Raji (cell line): ENCODE measurements around the gene REEP1.

ENCODE experiments used
- POLR2A ChIP-seq: IDR thresholded peaks from 2 replicates; pipeline ENCODE4 v1.6.1; 2011; ENCODE audit warnings: low read depth, low read length, control low read depth; ENCODE audit not compliant: insufficient read depth

Gene REEP1

DNA sequence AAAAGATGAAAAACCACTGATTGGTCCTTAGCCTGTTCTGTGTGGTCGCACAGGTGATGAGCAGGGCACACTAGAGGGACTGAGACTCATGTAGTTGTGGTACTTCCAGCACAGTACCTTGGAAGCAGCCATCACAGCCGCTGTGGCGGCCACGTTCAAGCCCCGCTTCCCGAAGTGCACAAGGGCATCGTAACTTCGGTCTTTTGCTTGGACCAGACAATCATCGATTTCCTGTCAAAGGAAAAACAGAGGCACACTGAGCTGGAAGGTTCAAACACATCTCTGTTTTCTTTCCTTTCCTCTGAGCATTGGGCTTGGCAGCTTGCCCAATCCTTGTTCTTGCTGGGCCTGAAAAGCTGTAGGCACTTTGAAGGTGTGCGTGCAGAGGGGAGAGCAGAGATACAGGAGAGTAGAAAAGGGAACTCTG is 85.6 kb downstream of the REEP1 start:
- TF ChIP-seq POLR2A: no peak

- TF ChIP-seq POLR2A: no peak
These were observed 87.6 kb downstream of the REEP1 start for GRCh38 chr2:86249579-86250391.

DNA sequence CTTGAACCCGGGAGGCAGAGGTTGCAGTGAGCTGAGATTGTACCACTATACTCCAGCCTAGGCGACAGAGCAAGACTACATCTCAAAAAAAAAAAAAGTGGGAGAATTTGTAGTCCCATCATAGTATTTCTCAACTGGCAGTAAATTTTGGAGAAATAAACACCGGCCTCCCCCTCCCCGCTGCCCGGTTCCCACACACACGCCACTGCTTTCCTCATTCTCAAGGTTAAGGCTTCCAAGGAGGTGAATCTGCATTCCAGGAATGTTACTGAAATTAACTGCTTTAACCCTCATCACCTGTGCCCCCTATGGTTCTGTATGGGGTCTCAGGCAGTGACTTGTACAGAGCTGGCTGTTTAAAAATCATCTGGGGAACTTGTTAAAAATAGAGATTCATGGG is 88.2 kb downstream of the REEP1 start:
- TF ChIP-seq POLR2A: no peak

DNA sequence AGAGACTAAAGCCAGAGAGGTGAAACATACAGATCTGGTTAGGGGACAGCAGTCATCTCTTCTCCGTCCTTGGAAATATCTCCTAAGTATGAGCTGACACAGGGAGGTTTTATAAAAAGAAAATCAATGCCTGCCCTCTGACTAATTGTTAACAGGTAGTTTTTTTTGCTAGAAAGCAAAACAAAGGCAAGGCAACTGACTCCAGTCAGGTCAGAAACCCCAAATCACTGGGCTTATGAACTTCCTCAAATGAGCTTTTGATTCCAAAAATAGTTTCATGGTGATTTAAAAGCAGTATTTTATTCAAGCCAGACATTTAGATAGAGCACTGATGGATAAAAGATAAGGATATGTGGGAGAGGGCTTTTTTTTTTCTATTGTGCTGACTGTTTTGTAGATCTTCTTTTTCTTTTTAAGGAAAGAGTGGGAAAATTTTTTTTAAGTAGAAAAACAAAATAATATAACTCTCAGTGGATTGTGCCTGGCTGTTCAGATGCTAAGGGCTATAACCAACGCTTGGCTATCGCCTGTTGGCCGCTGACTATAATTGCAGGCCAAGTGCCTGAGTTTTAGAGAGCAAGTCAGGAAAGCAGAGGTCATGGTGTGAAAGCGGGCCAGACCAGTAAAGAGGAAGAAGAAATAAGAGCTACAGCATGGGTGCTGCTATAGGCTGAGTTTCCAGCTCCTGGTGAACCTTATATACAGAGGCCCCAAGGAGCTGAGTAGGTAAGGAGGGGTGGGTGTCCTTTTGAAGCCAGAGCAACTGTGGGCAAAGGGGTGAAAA is 93.3 kb downstream of the REEP1 start:
- no peak for TF ChIP-seq POLR2A

- no peak for TF ChIP-seq POLR2A
These were observed 94.2 kb downstream of the REEP1 start for GRCh38 chr2:86243272-86243671.

DNA sequence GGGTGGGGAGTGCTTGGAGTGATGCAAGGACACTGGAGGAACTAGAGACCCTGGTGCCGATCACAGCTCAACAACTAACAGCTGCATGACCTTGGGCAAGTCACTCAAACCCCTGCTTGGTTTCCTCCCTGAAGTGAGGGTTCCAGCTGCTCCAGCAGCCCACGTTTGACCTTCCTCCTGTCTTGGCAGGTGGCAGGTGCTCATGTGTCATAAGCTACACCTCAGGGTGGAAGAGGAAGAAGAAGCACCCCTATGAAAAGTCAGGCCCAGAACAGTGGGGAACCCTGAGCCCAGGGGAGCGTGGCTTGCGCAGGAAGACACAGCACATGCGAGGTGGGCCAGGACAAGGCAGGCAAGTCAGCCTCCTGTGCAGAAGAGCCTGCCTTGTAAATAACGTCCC is 95.8 kb downstream of the REEP1 start:
- no peak for TF ChIP-seq POLR2A

DNA sequence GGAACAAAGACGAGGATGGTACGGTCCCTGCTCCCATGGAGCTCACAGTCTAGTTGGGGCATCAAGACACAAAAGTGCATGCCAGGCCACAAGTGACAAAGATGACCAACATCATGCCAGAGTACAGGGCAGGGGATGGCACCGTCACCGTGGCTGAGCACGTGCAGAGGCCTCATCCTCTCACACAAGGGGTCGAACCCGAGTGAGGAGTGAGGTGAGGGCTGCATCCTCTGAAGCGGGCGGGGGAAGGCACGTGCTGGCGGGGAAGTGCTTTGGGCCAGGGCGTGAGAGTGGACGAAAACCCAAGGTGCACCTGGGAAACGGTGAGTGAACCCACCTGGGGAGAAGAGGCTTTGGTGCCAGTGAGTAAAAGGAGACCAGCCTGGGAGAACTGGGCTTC is 97.2 kb downstream of the REEP1 start:
- TF ChIP-seq POLR2A: no peak

GRCh38 chr2:86239745-86240144 is 97.7 kb downstream of the REEP1 start:
- TF ChIP-seq POLR2A: no peak

GRCh38 chr2:86239326-86239725 is 98.1 kb downstream of the REEP1 start:
- TF ChIP-seq POLR2A: no peak

DNA sequence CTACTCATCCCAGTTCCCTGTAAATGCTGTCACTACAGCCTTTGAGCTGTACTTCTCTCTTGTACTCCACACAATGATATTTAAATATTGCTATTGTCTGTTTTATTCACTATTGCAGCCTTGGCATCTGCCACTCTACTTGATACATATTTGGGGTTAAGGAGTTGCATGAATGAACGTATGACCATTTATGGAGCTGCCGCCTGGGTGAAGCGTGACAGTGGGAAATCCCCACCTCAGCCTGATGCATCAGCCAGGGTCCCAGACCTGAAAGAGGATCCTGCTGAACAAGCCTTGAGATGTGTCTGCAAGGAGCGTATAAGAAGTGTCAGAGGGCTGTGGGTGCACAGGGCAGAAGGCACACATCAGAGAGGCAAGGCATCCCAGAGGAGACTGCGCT is 99.1 kb downstream of the REEP1 start:
- TF ChIP-seq POLR2A: no peak

- no peak for TF ChIP-seq POLR2A
These were observed 100.3 kb downstream of the REEP1 start for GRCh38 chr2:86237172-86237571.

- TF ChIP-seq POLR2A: no peak
These were observed 102.0 kb downstream of the REEP1 start for GRCh38 chr2:86235196-86235980.

GRCh38 chr2:86234563-86235131 is 102.8 kb downstream of the REEP1 start:
- TF ChIP-seq POLR2A: no peak

- TF ChIP-seq POLR2A: no peak
These were observed 104.0 kb downstream of the REEP1 start for GRCh38 chr2:86233436-86233835.

GRCh38 chr2:86232910-86233309 is 104.5 kb downstream of the REEP1 start:
- no peak for TF ChIP-seq POLR2A
